SK-N-MC (cell line): Measurements from ENCODE around the gene UCP3.

Source experiments
- DNase-seq: peaks from one replicate; pipeline ENCODE4 v3.0.0-alpha.2; 2011; ENCODE audit warnings: low read depth, low spot score
- H3K27ac ChIP-seq: fragments of 200-600 bp; sonication (generic); 2 replicates; pipeline ENCODE4 v1.5.1; 2016; ENCODE audit warnings: mixed run types
- H3K36me3 ChIP-seq: fragments of 200-600 bp; sonication (generic); 2 replicates; pipeline ENCODE4 v1.6.1; 2017; ENCODE audit warnings: antibody characterized with exemption, low read length, mixed read lengths; ENCODE audit not compliant: insufficient read depth
- H3K4me3 ChIP-seq: fragments of 200-600 bp; sonication (generic); 2 replicates; pipeline ENCODE4 v1.5.1; 2016
- H3K9ac ChIP-seq: fragments of 200-600 bp; sonication (generic); 2 replicates; pipeline ENCODE4 v1.8.0; 2017; ENCODE audit warnings: mixed run types, mixed read lengths; ENCODE audit not compliant: insufficient read length
- H3K9me3 ChIP-seq: fragments of 200-600 bp; sonication (generic); 2 replicates; pipeline ENCODE4 v1.6.1; 2017; ENCODE audit warnings: low read depth, mild to moderate bottlenecking, antibody characterized with exemption, low read length, moderate library complexity, mixed read lengths
- EZH2 ChIP-seq: fragments of 200-600 bp; sonication (generic); IDR thresholded peaks from one replicate; pipeline ENCODE4 v1.6.1; 2017; ENCODE audit warnings: antibody characterized with exemption
- FOXP2 ChIP-seq: optimal IDR thresholded peaks from 2 replicates; pipeline ENCODE3; 2011; ENCODE audit warnings: mild to moderate bottlenecking, moderate library complexity; ENCODE audit not compliant: insufficient read depth; ENCODE audit errors: extremely low read length, control extremely low read depth
- POLR2AphosphoS5 ChIP-seq: IDR thresholded peaks from 2 replicates; pipeline ENCODE4 v1.6.1; 2012; ENCODE audit warnings: mild to moderate bottlenecking, low read depth, low read length, borderline replicate concordance

Gene UCP3, protein sequence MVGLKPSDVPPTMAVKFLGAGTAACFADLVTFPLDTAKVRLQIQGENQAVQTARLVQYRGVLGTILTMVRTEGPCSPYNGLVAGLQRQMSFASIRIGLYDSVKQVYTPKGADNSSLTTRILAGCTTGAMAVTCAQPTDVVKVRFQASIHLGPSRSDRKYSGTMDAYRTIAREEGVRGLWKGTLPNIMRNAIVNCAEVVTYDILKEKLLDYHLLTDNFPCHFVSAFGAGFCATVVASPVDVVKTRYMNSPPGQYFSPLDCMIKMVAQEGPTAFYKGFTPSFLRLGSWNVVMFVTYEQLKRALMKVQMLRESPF

GRCh38 chr11:74008373-74009229 is at the start of gene UCP3:
UCP3 (minus strand) TSS chr11:74009085; CDS start chr11:74007042, 2,043 bp downstream.
- Histone ChIP-seq H3K9ac (no peak within 1 kb of the TSS), H3K9me3 (no peaks in the 10 kb centered on the region), H3K4me3 (no peak within 1 kb of the TSS), H3K27ac (no peak within 1 kb of the TSS), H3K36me3 (no peaks in the 10 kb centered on the region; the same call in 1 of the 2 replicates)
- no peak for TF ChIP-seq FOXP2
- no peak for TF ChIP-seq EZH2
- TF ChIP-seq POLR2AphosphoS5: no peak
- DNase-seq: no peak

GRCh38 chr11:74057249-74058151 is 48.6 kb upstream of the UCP3 start:
- no peak for DNase-seq
- H3K4me3 ChIP-seq: no peak overlapping the region
- H3K36me3 ChIP-seq: no peaks in the 10 kb centered on the region
- no peak overlapping the region for H3K9ac ChIP-seq
- no peak overlapping the region for H3K27ac ChIP-seq
- no peak for TF ChIP-seq FOXP2
- no peak for TF ChIP-seq POLR2AphosphoS5
- no peak for TF ChIP-seq EZH2
- no peaks in the 10 kb centered on the region for H3K9me3 ChIP-seq

DNA sequence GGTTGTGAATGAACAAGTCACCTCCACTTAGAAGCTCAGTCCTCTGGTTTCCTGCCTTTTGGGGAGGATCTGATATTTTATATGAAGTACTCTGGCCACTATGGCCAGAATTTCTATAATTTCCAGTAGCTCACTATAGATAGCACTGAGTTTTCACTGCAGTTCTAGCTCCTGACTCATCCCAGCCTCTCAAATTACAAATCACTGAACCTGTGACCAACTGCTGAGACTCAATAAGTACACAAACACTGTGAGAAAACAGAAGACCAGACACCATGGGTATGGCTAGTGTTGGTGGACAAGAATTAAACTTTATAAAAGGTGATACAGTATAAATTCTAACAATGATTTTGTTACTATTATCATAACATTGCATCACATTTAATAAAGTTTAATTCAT is 47.1 kb upstream of the UCP3 start:
- Histone ChIP-seq H3K36me3 (no peaks in the 10 kb centered on the region), H3K4me3 (no peak overlapping the region), H3K9me3 (no peaks in the 10 kb centered on the region), H3K9ac (no peak overlapping the region), H3K27ac (no peak overlapping the region)
- DNase-seq: no peak
- TF ChIP-seq EZH2 (no peak), FOXP2 (no peak), POLR2AphosphoS5 (no peak)

DNA sequence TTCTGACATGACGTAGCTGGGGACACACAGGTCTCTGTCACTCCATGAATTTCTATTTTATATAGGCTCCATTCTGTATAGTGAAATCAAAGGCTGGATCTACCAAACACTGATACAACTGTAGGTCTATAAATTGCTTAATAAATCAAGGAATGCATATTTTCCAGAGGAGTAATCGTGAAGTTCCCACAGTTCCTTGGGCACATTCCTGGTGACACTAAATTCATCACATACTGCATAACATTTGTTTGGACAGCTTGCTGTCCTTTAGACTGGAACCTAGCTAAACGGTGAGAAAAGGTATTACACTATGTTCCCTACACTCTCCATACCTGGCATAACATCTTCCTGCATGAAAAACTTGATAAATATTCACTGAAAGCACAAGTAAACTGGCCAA is 41.6 kb upstream of the UCP3 start:
- no peak for TF ChIP-seq POLR2AphosphoS5
- no peak for TF ChIP-seq EZH2
- TF ChIP-seq FOXP2: no peak

DNA sequence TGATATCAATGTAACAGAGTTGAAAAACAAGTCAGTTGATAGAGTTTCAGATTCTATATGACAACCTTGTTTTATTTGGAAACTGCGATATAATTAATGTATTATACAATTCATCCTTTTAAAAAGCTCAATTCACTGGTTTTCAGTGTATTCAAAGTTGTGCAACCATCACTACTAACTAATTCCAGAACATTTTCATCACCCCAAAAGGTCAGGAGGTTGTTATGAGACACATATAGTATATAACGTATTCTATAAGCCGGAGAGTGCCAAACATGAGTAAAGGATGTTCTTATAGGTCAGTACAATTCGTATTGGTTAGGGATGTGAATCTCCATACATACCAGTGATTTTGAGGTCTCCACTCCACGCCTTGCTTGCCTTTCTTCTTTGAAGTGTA is 40.1 kb upstream of the UCP3 start:
- Histone ChIP-seq H3K4me3 (no peak overlapping the region), H3K36me3 (peaks cover 6% of the 10 kb centered on the region; the same call in 1 of the 2 replicates), H3K27ac (no peak overlapping the region), H3K9ac (no peak overlapping the region), H3K9me3 (no peaks in the 10 kb centered on the region)
- DNase-seq: no peak
- no peak for TF ChIP-seq POLR2AphosphoS5
- TF ChIP-seq FOXP2: no peak
- TF ChIP-seq EZH2: no peak

More for the DNA sequence above, 41.6 kb upstream of the UCP3 start:
- Histone ChIP-seq H3K27ac (no peak overlapping the region), H3K36me3 (peaks cover 6% of the 10 kb centered on the region; the same call in 1 of the 2 replicates), H3K4me3 (no peak overlapping the region), H3K9ac (no peak overlapping the region), H3K9me3 (no peaks in the 10 kb centered on the region)
- no peak for DNase-seq

DNA sequence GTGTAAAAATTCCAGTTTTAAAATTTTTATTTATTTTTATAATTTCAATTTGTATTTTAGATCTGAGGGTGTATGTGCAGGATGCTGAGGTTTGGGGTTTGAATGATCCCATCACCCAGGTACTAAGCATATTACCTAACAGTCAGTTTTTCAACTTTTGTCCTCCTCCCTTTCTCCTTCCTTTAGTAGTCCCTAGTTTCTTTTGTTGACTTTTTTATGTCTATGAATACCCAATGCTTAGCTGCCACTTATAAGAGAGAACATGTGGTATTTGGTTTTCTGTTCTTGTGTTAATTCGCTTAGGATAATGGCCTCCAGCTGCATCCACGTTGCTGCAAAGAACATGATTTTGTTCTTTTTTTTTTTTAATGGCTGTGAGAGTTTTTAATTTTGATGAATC is 35.7 kb upstream of the UCP3 start:
- no peak for TF ChIP-seq EZH2
- TF ChIP-seq FOXP2: no peak
- no peak for TF ChIP-seq POLR2AphosphoS5
- H3K4me3 ChIP-seq: no peak overlapping the region
- no peak overlapping the region for H3K9ac ChIP-seq
- H3K36me3 ChIP-seq: peaks cover 20% of the 10 kb centered on the region
- DNase-seq: no peak
- no peaks in the 10 kb centered on the region for H3K9me3 ChIP-seq
- H3K27ac ChIP-seq: no peak overlapping the region

DNA sequence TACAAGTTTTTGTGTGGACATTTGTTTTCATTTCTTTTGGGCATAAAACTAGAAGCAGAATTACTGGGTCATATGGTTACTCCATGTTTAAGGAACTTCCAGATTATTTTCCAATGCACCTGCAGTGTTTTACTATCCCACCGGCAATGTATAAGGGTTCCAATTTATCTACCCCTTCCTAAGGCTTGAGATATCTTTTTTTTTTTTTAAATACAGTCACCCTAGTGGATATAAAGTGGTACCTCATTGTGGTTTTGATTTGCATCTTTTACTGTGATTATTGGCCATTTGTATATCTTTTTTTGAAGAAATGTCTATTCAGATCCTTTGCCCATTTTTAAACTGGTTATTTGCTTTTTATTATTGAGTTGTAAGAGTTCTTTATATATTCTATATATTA is 34.6 kb upstream of the UCP3 start:
- no peaks in the 10 kb centered on the region for H3K9me3 ChIP-seq
- no peak overlapping the region for H3K27ac ChIP-seq
- peaks cover 23% of the 10 kb centered on the region for H3K36me3 ChIP-seq
- TF ChIP-seq EZH2: no peak
- no peak for TF ChIP-seq POLR2AphosphoS5
- TF ChIP-seq FOXP2: no peak
- DNase-seq: no peak
- no peak overlapping the region for H3K4me3 ChIP-seq
- H3K9ac ChIP-seq: no peak overlapping the region
